Measurements from ENCODE around the gene SPOCK1.

Gene SPOCK1

GRCh38 chr5:137167187-137167586, 331.9 kb downstream of the SPOCK1 start:
- DNase-seq (ENCODE audit: low read depth in 4 of 4, low spot score in 1 of 4): no peak

- DNase-seq (ENCODE audit: low read depth in 4 of 4, low spot score in 1 of 4): no peak
Observed at GRCh38 chr5:137164961-137165360, 334.2 kb downstream of the SPOCK1 start.

- no peak for DNase-seq (ENCODE audit: low read depth in 4 of 4, low spot score in 1 of 4)
Observed at GRCh38 chr5:137164536-137164935, 334.6 kb downstream of the SPOCK1 start.

GRCh38 chr5:137158691-137159090, 340.4 kb downstream of the SPOCK1 start:
- no peak for DNase-seq (ENCODE audit: low read depth in 4 of 4, low spot score in 1 of 4)

- DNase-seq (ENCODE audit: low read depth in 4 of 4, low spot score in 1 of 4): no peak
Observed at GRCh38 chr5:137156180-137156579, 342.9 kb downstream of the SPOCK1 start.

- no peak for DNase-seq (ENCODE audit: low read depth in 4 of 4, low spot score in 1 of 4)
Observed at GRCh38 chr5:137155261-137156000, 343.7 kb downstream of the SPOCK1 start.

- DNase-seq (ENCODE audit: low read depth in 4 of 4, low spot score in 1 of 4): no peak
Observed at GRCh38 chr5:137152616-137153015, 346.5 kb downstream of the SPOCK1 start.

- no peak for DNase-seq (ENCODE audit: low read depth in 4 of 4, low spot score in 1 of 4)
Observed at GRCh38 chr5:137148655-137149054, 350.5 kb downstream of the SPOCK1 start.

- DNase-seq (ENCODE audit: low read depth in 4 of 4, low spot score in 1 of 4): no peak
Observed at GRCh38 chr5:137148159-137148558, 351.0 kb downstream of the SPOCK1 start.

- no peak for DNase-seq (ENCODE audit: low read depth in 4 of 4, low spot score in 1 of 4)
Observed at GRCh38 chr5:137147346-137147745, 351.8 kb downstream of the SPOCK1 start.

- no peak for DNase-seq (ENCODE audit: low read depth in 4 of 4, low spot score in 1 of 4)
Observed at GRCh38 chr5:137146402-137146890, 352.7 kb downstream of the SPOCK1 start.

- no peak for DNase-seq (ENCODE audit: low read depth in 4 of 4, low spot score in 1 of 4)
Observed at GRCh38 chr5:137145721-137146120, 353.4 kb downstream of the SPOCK1 start.

- no peak for DNase-seq (ENCODE audit: low read depth in 4 of 4, low spot score in 1 of 4)
Observed at GRCh38 chr5:137144656-137145055, 354.5 kb downstream of the SPOCK1 start.

GRCh38 chr5:137142764-137143605, 356.1 kb downstream of the SPOCK1 start:
- no peak for DNase-seq (ENCODE audit: low read depth in 4 of 4, low spot score in 1 of 4)

GRCh38 chr5:137142346-137142745, 356.8 kb downstream of the SPOCK1 start:
- DNase-seq (ENCODE audit: low read depth in 4 of 4, low spot score in 1 of 4): no peak

GRCh38 chr5:137141779-137142178, 357.3 kb downstream of the SPOCK1 start:
- no peak for DNase-seq (ENCODE audit: low read depth in 4 of 4, low spot score in 1 of 4)

- no peak for DNase-seq (ENCODE audit: low read depth in 4 of 4, low spot score in 1 of 4)
Observed at GRCh38 chr5:137136991-137137632, 362.0 kb downstream of the SPOCK1 start.

GRCh38 chr5:137134920-137135532, 364.1 kb downstream of the SPOCK1 start:
- no peak for DNase-seq (ENCODE audit: low read depth in 4 of 4, low spot score in 1 of 4)

- no peak for DNase-seq (ENCODE audit: low read depth in 4 of 4, low spot score in 1 of 4)
Observed at GRCh38 chr5:137129886-137130680, 369.0 kb downstream of the SPOCK1 start.

GRCh38 chr5:137128012-137128411, 371.1 kb downstream of the SPOCK1 start:
- DNase-seq (ENCODE audit: low read depth in 4 of 4, low spot score in 1 of 4): no peak
